Prostate gland (tissue), 2 donors: ENCODE results near the gene LENG9. TPM values are rescaled to one million over a fixed set of nuclear protein-coding genes. Genes with fewer than 3 reads are reported as not detected.

Source experiments
- DNase-seq: peaks from one replicate; pipeline ENCODE4 v3.0.0-alpha.2; 2019; ENCODE audit warnings: low spot score
- H3K27ac ChIP-seq, 2 donors: fragments of 200-600 bp; sonication (generic); 2 replicates each; pipeline ENCODE4 v1.5.1; 2017 to 2019
- H3K27me3 ChIP-seq: fragments of 200-600 bp; sonication (generic); replicated peaks from 2 replicates; pipeline ENCODE4 v1.5.1; 2019; ENCODE audit not compliant: insufficient read depth
- H3K36me3 ChIP-seq, 2 donors: fragments of 200-600 bp; sonication (generic); 1 replicate in 1 of 2; 2 replicates in 1 of 2; pipeline versions ENCODE4 v1.5.1 to v1.8.1; 2017 to 2019
- H3K4me1 ChIP-seq: fragments of 200-600 bp; sonication (generic); replicated peaks from 2 replicates; pipeline ENCODE4 v1.5.1; 2019
- H3K4me3 ChIP-seq, 2 donors: fragments of 200-600 bp; sonication (generic); 2 replicates each; pipeline ENCODE4 v1.5.1; 2017 to 2019
- H3K9me3 ChIP-seq: fragments of 200-600 bp; sonication (generic); 2 replicates; pipeline ENCODE4 v1.5.1; 2017
- CTCF ChIP-seq, 4 experiments: fragments of 200-600 bp in 2 of 4; fragments of 450-650 bp in 2 of 4; sonication (generic) in 2 of 4; IDR thresholded peaks; 1 replicate in 3 of 4; 2 replicates in 1 of 4; pipeline ENCODE4 v1.5.1; 2016 to 2019; ENCODE audit warnings: antibody characterized with exemption in 4 of 4, mild to moderate bottlenecking in 2 of 4, moderate library complexity in 2 of 4
- POLR2A ChIP-seq: fragments of 450-650 bp; IDR thresholded peaks from one replicate; pipeline ENCODE4 v1.6.1; 2016; ENCODE audit warnings: antibody characterized with exemption, mild to moderate bottlenecking
- POLR2AphosphoS5 ChIP-seq: sonication (generic); formaldehyde crosslinking; IDR thresholded peaks from one replicate; pipeline ENCODE4 v1.6.1; 2017; ENCODE audit warnings: antibody characterized with exemption
- WGBS: methylation state at CpG from one replicate; pipeline ENCODE4 v1.1.5; 2018; 5-methylcytosine and 5-hydroxymethylcytosine counted together
- intact Hi-C: fragments of 100-400 bp; cut with DNase I; formaldehyde crosslinking; loops from one replicate; pipeline ENCODE4 v1.14.2; 2022
- total RNA-seq, 2 donors: library from RNA; depleted of rRNA; stranded (reverse); fragments of >200 nt; gene quantifications; one replicate each; pipeline ENCODE4 v1.1.0, GENCODE V29; 2016

The LENG9 gene
- total RNA-seq, 2 donors from 2014 or later, result 18.6 to 22.2 TPM

GRCh38 chr19:54436628-54437252, 26.8 kb downstream of the LENG9 start:
- H3K4me3 ChIP-seq, result no peak overlapping the region
- H3K36me3 ChIP-seq, result no peaks in the 10 kb centered on the region
- H3K9me3 ChIP-seq, result no peaks in the 10 kb centered on the region
- no peak for DNase-seq
- intact Hi-C loops, result no loop called here
- H3K27me3 ChIP-seq, result no peaks in the 10 kb centered on the region
- no peaks in the 10 kb centered on the region for H3K4me1 ChIP-seq
- TF ChIP-seq CTCF (IDR thresholded peaks at IDR 0.05) (no peak), POLR2A (no peak), POLR2AphosphoS5 (no peak)
- WGBS, result 68% methylated on average over 10 of the region's 10 CpGs
- H3K27ac ChIP-seq, result no peak overlapping the region

DNA sequence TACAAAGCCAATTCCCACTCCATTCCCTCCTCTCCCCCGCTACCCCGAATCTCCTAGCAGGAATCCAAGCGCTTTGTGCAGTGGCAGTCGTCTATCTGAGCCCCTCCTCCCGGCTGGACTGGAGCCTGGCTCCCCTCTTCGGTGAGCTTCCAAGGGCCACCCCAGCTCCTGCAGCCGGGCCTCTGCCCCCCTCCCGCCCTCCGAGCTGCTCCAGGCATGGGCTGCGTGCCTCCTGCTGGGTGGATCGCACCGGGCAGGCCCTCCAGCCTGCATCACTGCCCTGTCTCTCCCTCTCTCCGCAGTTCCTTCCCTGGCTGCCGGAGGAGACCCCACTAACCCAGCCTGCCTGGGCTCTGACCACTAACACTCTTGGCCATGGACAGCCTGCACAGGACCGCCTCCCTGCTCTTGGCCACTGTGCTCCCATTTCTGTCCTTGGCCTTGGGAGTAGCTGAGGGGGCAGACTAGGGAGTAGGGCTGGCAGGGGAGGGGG, 27.5 kb downstream of the LENG9 start:
- Histone ChIP-seq H3K9me3 (no peaks in the 10 kb centered on the region), H3K27me3 (no peaks in the 10 kb centered on the region), H3K36me3 (no peaks in the 10 kb centered on the region), H3K4me1 (peaks cover 2% of the 10 kb centered on the region), H3K4me3 (no peak overlapping the region), H3K27ac (no peak overlapping the region)
- TF ChIP-seq CTCF (IDR thresholded peaks at IDR 0.05) (no peak), POLR2AphosphoS5 (no peak), POLR2A (no peak)
- intact Hi-C loops, result no loop called here
- no peak for DNase-seq
- WGBS, result 36% methylated on average over 15 of the region's 15 CpGs

- 40% methylated on average over 16 of the region's 16 CpGs for WGBS
- no peak for TF ChIP-seq CTCF (IDR thresholded peaks at IDR 0.05)
- TF ChIP-seq POLR2AphosphoS5, result no peak
- no peak for TF ChIP-seq POLR2A
- H3K4me3 ChIP-seq, result no peak overlapping the region
- peaks cover 6% of the 10 kb centered on the region for H3K4me1 ChIP-seq
- no peak overlapping the region for H3K27ac ChIP-seq
- no peaks in the 10 kb centered on the region for H3K27me3 ChIP-seq
- H3K36me3 ChIP-seq, result no peaks in the 10 kb centered on the region
- no peak for DNase-seq
- intact Hi-C loops, result no loop called here
- H3K9me3 ChIP-seq, result no peaks in the 10 kb centered on the region
Observed at GRCh38 chr19:54435551-54436016, 28.0 kb downstream of the LENG9 start.

DNA sequence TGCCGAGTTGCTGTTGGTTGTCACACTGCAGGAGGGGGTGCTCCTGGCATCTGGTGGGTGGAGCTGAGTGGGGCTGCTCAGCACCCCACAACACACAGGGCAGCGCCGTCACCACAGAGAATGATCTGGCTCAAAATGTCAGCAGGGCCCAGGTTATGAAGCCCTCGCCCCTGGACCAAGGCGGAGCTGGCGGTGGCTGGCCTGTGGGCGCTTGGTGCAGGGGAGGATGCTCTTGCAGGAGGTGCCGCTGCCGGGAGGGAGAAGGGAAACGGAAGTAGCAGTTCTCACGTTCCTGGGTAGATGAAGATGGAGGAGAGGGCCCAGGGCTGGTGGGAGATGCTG, 28.7 kb downstream of the LENG9 start:
- WGBS, result 65% methylated on average over 10 of the region's 11 CpGs
- H3K9me3 ChIP-seq, result no peaks in the 10 kb centered on the region
- H3K36me3 ChIP-seq, result no peaks in the 10 kb centered on the region
- no peak overlapping the region for H3K27ac ChIP-seq
- no peak for DNase-seq
- no peaks in the 10 kb centered on the region for H3K27me3 ChIP-seq
- peaks cover 7% of the 10 kb centered on the region for H3K4me1 ChIP-seq
- no peak for TF ChIP-seq POLR2A
- no peak for TF ChIP-seq POLR2AphosphoS5
- TF ChIP-seq CTCF (IDR thresholded peaks at IDR 0.05), result no peak
- intact Hi-C loops, result no loop called here
- no peak overlapping the region for H3K4me3 ChIP-seq
